Nephron progenitor cell (in vitro differentiated cells): Measurements from ENCODE around the gene WFIKKN1.

ENCODE experiments used
- DNase-seq: peaks from one replicate; pipeline ENCODE4 v3.0.0; 2021
- H3K27ac Mint-ChIP-seq: 2 replicates; pipeline ENCODE4 v1.8.0; 2021; ENCODE audit warnings: mild to moderate bottlenecking, moderate library complexity, mixed read lengths
- H3K27me3 Mint-ChIP-seq: 2 replicates; pipeline ENCODE4 v1.8.0; 2021; ENCODE audit warnings: mild to moderate bottlenecking, low read depth, mixed read lengths; ENCODE audit not compliant: poor library complexity
- H3K36me3 Mint-ChIP-seq: 2 replicates; pipeline ENCODE4 v1.8.0; 2021; ENCODE audit warnings: low read depth, mixed read lengths
- H3K4me1 Mint-ChIP-seq: 2 replicates; pipeline ENCODE4 v1.8.0; 2021; ENCODE audit warnings: mixed read lengths
- H3K4me3 Mint-ChIP-seq: 2 replicates; pipeline ENCODE4 v1.8.0; 2021; ENCODE audit warnings: mild to moderate bottlenecking, moderate library complexity, mixed read lengths
- H3K9me3 Mint-ChIP-seq: 2 replicates; pipeline ENCODE4 v1.8.0; 2021; ENCODE audit warnings: mild to moderate bottlenecking, moderate library complexity, mixed read lengths
- CTCF ChIP-seq: fragments of 200-600 bp; sonication (generic); IDR thresholded peaks from 2 replicates; pipeline ENCODE4 v1.5.0; 2021; ENCODE audit warnings: antibody characterized with exemption

Gene WFIKKN1

GRCh38 chr16:658679-659571 is 28.1 kb downstream of the WFIKKN1 start:
- Mint-ChIP-seq H3K9me3 (no peaks in the 10 kb centered on the region), H3K36me3 (no peaks in the 10 kb centered on the region), H3K27ac (no peak overlapping the region), H3K27me3 (no peaks in the 10 kb centered on the region), H3K4me3 (no peak overlapping the region), H3K4me1 (peaks cover 10% of the 10 kb centered on the region)
- TF ChIP-seq CTCF, result peak; percentile 7
- DNase-seq, result no peak

- Mint-ChIP-seq H3K9me3 (no peaks in the 10 kb centered on the region), H3K36me3 (no peaks in the 10 kb centered on the region), H3K27me3 (no peaks in the 10 kb centered on the region), H3K4me1 (peaks cover 7% of the 10 kb centered on the region), H3K4me3 (no peak overlapping the region), H3K27ac (no peak overlapping the region)
- DNase-seq, result no peak
- TF ChIP-seq CTCF, result no peak
These were observed 28.8 kb downstream of the WFIKKN1 start for GRCh38 chr16:659618-660017.

DNA sequence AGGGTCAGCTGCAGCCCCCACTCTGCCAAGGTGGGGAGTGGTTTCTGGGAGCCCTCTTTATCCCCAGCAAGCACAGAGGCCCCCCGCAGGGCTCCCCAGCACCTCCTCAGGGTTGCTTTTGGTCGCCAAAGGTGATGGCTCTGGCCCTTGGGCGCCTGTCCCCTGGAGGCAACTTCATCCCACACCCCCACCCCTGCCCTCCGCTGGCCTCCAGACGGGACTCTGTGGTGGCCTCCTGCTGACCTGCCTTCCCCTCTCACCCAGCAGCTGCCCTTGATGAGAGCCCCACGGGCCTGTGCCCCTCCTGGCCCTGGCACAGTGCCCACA is 29.3 kb downstream of the WFIKKN1 start:
- H3K9me3 Mint-ChIP-seq, result no peaks in the 10 kb centered on the region
- H3K27me3 Mint-ChIP-seq, result no peaks in the 10 kb centered on the region
- peaks cover 7% of the 10 kb centered on the region for H3K4me1 Mint-ChIP-seq

GRCh38 chr16:660459-661183 is 29.8 kb downstream of the WFIKKN1 start:
- peak; percentile 88 for DNase-seq
- Mint-ChIP-seq H3K4me3 (no peak overlapping the region), H3K9me3 (no peaks in the 10 kb centered on the region), H3K27ac (no peak overlapping the region), H3K27me3 (no peaks in the 10 kb centered on the region), H3K4me1 (peaks cover 7% of the 10 kb centered on the region), H3K36me3 (no peaks in the 10 kb centered on the region)
- peak; percentile 47 for TF ChIP-seq CTCF

More for the DNA sequence above, 29.3 kb downstream of the WFIKKN1 start:
- TF ChIP-seq CTCF, result no peak
- no peak for DNase-seq
- no peaks in the 10 kb centered on the region for H3K36me3 Mint-ChIP-seq
- H3K27ac Mint-ChIP-seq, result no peak overlapping the region
- no peak overlapping the region for H3K4me3 Mint-ChIP-seq

DNA sequence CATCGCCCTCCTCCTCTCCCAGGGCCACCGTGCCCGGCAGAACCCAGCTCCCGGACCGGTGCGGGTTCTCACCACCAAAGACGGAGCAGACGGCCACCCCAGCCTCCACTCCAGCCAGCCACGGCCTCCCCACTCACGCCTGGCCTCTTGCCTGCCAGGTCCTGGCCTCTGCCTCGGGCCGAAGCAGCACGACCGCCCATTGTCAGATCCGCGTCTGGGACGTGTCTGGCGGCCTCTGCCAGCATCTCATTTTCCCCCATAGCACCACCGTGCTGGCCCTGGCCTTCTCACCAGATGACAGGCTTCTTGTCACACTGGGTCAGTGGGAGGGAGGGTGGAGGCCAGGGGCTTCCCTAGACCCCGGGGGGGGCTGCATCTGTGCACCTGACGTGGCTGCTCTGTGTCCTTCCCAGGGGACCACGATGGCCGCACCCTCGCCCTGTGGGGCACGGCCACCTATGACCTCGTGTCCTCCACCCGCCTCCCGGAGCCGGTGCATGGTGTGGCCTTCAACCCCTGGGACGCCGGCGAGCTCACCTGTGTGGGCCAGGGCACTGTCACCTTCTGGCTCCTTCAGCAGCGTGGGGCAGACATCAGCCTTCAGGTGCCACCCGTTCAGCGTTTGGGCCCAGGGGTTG is 30.5 kb downstream of the WFIKKN1 start:
- Mint-ChIP-seq H3K9me3 (no peaks in the 10 kb centered on the region), H3K27me3 (no peaks in the 10 kb centered on the region), H3K36me3 (no peaks in the 10 kb centered on the region)

More for the DNA sequence above, 30.5 kb downstream of the WFIKKN1 start:
- no peak for DNase-seq
- TF ChIP-seq CTCF, result no peak
- Mint-ChIP-seq H3K4me1 (peaks cover 7% of the 10 kb centered on the region), H3K27ac (peak overlapping the region; percentile 51), H3K4me3 (no peak overlapping the region)
